Esophagus squamous epithelium (tissue), 5 donors: ENCODE results near the gene BET1L. TPM values are rescaled to one million over a fixed set of nuclear protein-coding genes. Genes with fewer than 3 reads are reported as not detected.

ENCODE experiments used
- DNase-seq: peaks from one replicate; lab custom pipeline; 2025; lab: John Stamatoyannopoulos, UW
- H3K27ac ChIP-seq, 4 donors: fragments of 200-600 bp; sonication (generic); one replicate each; pipeline ENCODE4 v1.5.1; 2016 to 2019; ENCODE audit warnings: mild to moderate bottlenecking in 1 of 4
- H3K27me3 ChIP-seq, 4 donors: fragments of 200-600 bp; sonication (generic); 1 replicate in 3 of 4; 2 replicates in 1 of 4; pipeline versions ENCODE4 v1.5.1 to v1.6.0; 2017 to 2021; ENCODE audit warnings: antibody characterized with exemption in 1 of 4
- H3K36me3 ChIP-seq, 3 donors: fragments of 200-600 bp; sonication (generic); one replicate each; pipeline ENCODE4 v1.5.1; 2016 to 2019
- H3K4me1 ChIP-seq, 3 donors: fragments of 200-600 bp; sonication (generic); one replicate each; pipeline ENCODE4 v1.5.1; 2017 to 2019
- H3K4me3 ChIP-seq, 4 donors: fragments of 200-600 bp; sonication (generic); 1 replicate in 3 of 4; 2 replicates in 1 of 4; pipeline ENCODE4 v1.5.1; 2016 to 2019; ENCODE audit warnings: mild to moderate bottlenecking in 2 of 4, moderate library complexity in 1 of 4
- H3K9me3 ChIP-seq, 3 donors: fragments of 200-600 bp; sonication (generic); one replicate each; pipeline ENCODE4 v1.5.1; 2016 to 2019
- POLR2A ChIP-seq, 4 donors: fragments of 450-650 bp; IDR thresholded peaks; one replicate each; pipeline ENCODE4 v1.6.1; 2017; ENCODE audit warnings: antibody characterized with exemption in 4 of 4, mild to moderate bottlenecking in 4 of 4, moderate library complexity in 3 of 4
- WGBS, 2 donors: methylation state at CpG; one replicate each; pipeline ENCODE4 v1.1.5; 2018; 5-methylcytosine and 5-hydroxymethylcytosine counted together
- intact Hi-C: fragments of 100-400 bp; cut with DNase I; formaldehyde crosslinking; loops from one replicate; pipeline ENCODE4 v1.15.0; 2022
- total RNA-seq, 4 donors: library from RNA; depleted of rRNA; stranded (reverse); fragments of >200 nt; gene quantifications; one replicate each; pipeline ENCODE4 v1.1.0, GENCODE V29; 2016
- TF ChIP-seq, protein P1 (sequence below), 6 experiments: fragments of 450-650 bp in 4 of 6; fragments of 200-600 bp in 2 of 6; sonication (generic) in 2 of 6; IDR thresholded peaks; one replicate each; pipeline ENCODE4 v1.5.1; 2016 to 2019; ENCODE audit warnings: antibody characterized with exemption in 6 of 6, mild to moderate bottlenecking in 4 of 6, moderate library complexity in 4 of 6
- donor health status: DM: yes; HTN: yes; CAD: no.

Gene BET1L
- total RNA-seq, 4 donors from 2014 or later = 16.3 to 24.8 (median 17.1) TPM

DNA sequence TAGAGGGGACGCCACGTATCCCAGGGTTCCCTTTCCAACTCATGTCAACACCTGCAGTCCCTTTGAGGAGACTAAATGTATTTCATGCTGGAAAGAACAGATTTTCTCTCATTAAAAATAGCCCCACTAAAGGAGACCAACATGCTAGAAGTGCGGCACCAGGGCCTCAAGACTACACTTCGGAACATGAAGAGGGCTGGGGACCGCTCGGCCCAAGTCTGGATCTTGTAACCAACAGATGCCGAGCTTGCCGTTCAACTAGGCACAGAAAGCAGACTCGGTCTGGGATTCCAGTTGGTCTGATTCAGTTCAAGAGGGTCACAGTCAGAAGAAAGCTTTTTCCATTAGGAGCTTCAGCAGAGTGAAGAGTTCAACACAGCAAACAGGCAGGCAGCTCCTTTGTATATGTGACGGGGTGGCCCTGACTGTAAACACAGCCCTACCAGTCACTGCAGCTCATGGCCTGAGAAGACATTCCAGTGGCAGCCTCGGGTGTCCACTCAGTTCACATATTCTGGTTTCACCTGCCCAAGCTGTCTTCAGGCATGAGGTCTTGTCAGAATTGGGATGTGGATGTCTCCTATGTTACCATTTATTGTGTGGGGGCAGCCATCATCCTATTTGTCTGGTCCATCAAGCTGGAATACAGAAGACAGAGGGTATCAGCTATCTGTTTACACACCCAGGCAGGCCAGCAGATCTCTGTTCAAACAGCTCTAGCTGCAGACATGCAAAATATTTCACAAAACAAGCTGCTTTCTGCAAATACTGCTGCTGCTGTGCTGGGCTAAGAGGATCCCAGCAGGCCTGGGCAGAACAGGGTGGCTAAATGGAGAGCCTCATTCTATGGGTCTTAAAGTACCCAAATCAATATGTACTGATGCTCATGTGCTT lies 9.1 kb upstream of the BET1L start:
- no peak for DNase-seq
- TF ChIP-seq, protein P1, sequence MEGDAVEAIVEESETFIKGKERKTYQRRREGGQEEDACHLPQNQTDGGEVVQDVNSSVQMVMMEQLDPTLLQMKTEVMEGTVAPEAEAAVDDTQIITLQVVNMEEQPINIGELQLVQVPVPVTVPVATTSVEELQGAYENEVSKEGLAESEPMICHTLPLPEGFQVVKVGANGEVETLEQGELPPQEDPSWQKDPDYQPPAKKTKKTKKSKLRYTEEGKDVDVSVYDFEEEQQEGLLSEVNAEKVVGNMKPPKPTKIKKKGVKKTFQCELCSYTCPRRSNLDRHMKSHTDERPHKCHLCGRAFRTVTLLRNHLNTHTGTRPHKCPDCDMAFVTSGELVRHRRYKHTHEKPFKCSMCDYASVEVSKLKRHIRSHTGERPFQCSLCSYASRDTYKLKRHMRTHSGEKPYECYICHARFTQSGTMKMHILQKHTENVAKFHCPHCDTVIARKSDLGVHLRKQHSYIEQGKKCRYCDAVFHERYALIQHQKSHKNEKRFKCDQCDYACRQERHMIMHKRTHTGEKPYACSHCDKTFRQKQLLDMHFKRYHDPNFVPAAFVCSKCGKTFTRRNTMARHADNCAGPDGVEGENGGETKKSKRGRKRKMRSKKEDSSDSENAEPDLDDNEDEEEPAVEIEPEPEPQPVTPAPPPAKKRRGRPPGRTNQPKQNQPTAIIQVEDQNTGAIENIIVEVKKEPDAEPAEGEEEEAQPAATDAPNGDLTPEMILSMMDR (IDR thresholded peaks at IDR 0.05) = no peak
- TF ChIP-seq POLR2A (IDR thresholded peaks at IDR 0.05) = no peak
- Histone ChIP-seq H3K9me3 (no peaks in the 10 kb centered on the region), H3K4me3 (no peak overlapping the region), H3K4me1 (peaks cover 0 to 13% (median 3%) of the 10 kb centered on the region in 3 donors), H3K27me3 (no peaks in the 10 kb centered on the region), H3K27ac (no peak overlapping the region), H3K36me3 (peaks cover 28 to 71% (median 37%) of the 10 kb centered on the region in 3 donors)
- intact Hi-C loops = no loop called here
- WGBS, 2 donors = 80 to 82% methylated on average over 1 to 9 of the region's 11 CpGs

DNA sequence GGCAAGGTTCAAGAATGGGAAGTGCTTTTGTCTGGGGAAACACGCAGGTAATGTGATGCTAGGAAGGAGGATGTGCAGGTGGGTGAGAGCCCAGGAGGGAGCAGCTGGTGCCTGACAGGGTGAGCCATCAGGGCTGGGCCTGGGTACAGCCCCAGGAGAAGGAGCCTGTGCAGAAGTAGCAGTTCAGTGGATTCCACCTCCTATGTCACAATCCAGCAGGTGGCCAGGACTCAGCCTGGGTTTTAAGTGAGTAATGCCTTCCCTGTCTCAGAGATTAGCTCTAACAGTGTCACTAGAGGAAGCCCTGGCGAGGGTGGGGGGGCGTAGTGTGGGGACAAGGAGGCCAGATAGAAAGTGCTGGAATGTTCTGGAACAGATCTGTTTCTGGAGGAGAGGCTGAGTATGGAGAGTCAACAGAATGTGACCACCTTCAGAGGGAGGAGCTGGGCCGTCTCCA lies 8.4 kb upstream of the BET1L start:
- Histone ChIP-seq H3K36me3 (peaks cover 35 to 78% (median 41%) of the 10 kb centered on the region in 3 donors), H3K4me1 (peaks cover 0 to 21% (median 4%) of the 10 kb centered on the region in 3 donors), H3K27ac (peak overlapping the region in 1 of 4 donors; percentile 6), H3K27me3 (no peaks in the 10 kb centered on the region), H3K9me3 (no peaks in the 10 kb centered on the region), H3K4me3 (no peak overlapping the region)
- TF ChIP-seq, protein P1 (IDR thresholded peaks at IDR 0.05) = no peak
- TF ChIP-seq POLR2A (IDR thresholded peaks at IDR 0.05) = no peak
- intact Hi-C loops = no loop called here
- DNase-seq = no peak
- WGBS, 2 donors = 81 to 86% methylated on average over 4 of the region's 4 CpGs

DNA sequence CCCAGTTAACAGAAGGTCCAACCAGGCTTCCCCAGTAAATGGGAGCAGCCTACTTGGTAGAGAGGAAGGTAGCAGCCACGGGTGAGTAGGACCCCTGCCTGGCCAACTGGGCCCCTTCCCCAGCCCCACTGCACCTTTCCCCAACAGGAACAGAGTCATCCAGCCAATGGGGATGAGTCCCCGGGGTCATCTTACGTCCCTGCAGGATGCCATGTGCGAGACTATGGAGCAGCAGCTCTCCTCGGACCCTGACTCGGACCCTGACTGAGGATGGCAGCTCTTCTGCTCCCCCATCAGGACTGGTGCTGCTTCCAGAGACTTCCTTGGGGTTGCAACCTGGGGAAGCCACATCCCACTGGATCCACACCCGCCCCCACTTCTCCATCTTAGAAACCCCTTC lies 6.9 kb upstream of the BET1L start:
- WGBS, 2 donors = 61 to 87% methylated on average over 3 to 5 of the region's 7 CpGs
- H3K9me3 ChIP-seq = no peaks in the 10 kb centered on the region
- H3K27ac ChIP-seq = no peak overlapping the region
- H3K27me3 ChIP-seq = no peaks in the 10 kb centered on the region
- no peak for TF ChIP-seq POLR2A (IDR thresholded peaks at IDR 0.05)
- TF ChIP-seq, protein P1 (IDR thresholded peaks at IDR 0.05) = no peak
- peaks cover 35 to 86% (median 52%) of the 10 kb centered on the region in 3 donors for H3K36me3 ChIP-seq
- intact Hi-C loops = no loop called here
- H3K4me3 ChIP-seq = no peak overlapping the region
- peaks cover 13 to 36% (median 20%) of the 10 kb centered on the region in 3 donors for H3K4me1 ChIP-seq
- DNase-seq = no peak

DNA sequence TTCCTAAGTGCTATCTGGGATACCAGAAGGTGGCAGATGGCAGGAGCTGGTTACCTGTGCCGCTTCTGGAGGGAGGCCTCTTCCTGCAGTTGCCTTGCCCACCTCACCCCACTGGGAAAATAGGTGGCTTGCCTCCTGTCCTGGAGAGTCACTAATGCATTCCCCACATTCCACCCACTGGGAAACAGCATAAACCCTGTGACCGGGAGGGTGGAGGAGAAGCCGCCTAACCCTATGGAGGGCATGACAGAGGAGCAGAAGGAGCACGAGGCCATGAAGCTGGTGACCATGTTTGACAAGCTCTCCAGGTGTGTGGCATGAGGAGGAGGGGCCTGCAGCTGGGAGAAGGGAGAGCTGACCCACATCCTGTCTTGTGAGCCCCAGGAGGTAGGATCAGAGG lies 5.9 kb upstream of the BET1L start:
- Histone ChIP-seq H3K27ac (no peak overlapping the region), H3K27me3 (no peaks in the 10 kb centered on the region), H3K4me1 (peaks cover 13 to 39% (median 20%) of the 10 kb centered on the region in 3 donors), H3K9me3 (no peaks in the 10 kb centered on the region), H3K4me3 (no peak overlapping the region), H3K36me3 (peaks cover 35 to 77% (median 52%) of the 10 kb centered on the region in 3 donors)
- WGBS, 2 donors = 83 to 100% methylated on average over 1 of the region's 4 CpGs
- DNase-seq = no peak
- intact Hi-C loops = no loop called here
- TF ChIP-seq, protein P1 (IDR thresholded peaks at IDR 0.05) = no peak
- no peak for TF ChIP-seq POLR2A (IDR thresholded peaks at IDR 0.05)
